GM18498 (cell line): ENCODE results near the gene GUCA1A.

ENCODE experiments used
- ATAC-seq: cut with Tn5 transposase; IDR thresholded peaks from one replicate; pipeline ENCODE4 v1.9.1; 2021; ENCODE audit warnings: mild to moderate bottlenecking, moderate library complexity; ENCODE audit not compliant: unreplicated experiment

GUCA1A gene

GRCh38 chr6:42173101-42173500, at the start of gene GUCA1A:
GUCA1A (plus strand) TSS chr6:42173364; CDS start chr6:42173614, 250 bp downstream.
- ATAC-seq: no peak

- no peak for ATAC-seq
These were observed 49.6 kb upstream of the GUCA1A start for GRCh38 chr6:42123379-42124103.

- ATAC-seq: no peak
These were observed 48.8 kb upstream of the GUCA1A start for GRCh38 chr6:42124223-42124836.

- ATAC-seq: no peak
These were observed 47.9 kb upstream of the GUCA1A start for GRCh38 chr6:42125231-42125630.

- ATAC-seq: no peak
These were observed 47.5 kb upstream of the GUCA1A start for GRCh38 chr6:42125663-42126062.

- no peak for ATAC-seq
These were observed 44.5 kb upstream of the GUCA1A start for GRCh38 chr6:42128460-42129359.

GRCh38 chr6:42129360-42129676, 43.8 kb upstream of the GUCA1A start:
- ATAC-seq: no peak

GRCh38 chr6:42131531-42131930, 41.6 kb upstream of the GUCA1A start:
- no peak for ATAC-seq

GRCh38 chr6:42133926-42134325, 39.2 kb upstream of the GUCA1A start:
- ATAC-seq: no peak

GRCh38 chr6:42135161-42135560, 38.0 kb upstream of the GUCA1A start:
- ATAC-seq: no peak

- no peak for ATAC-seq
These were observed 37.4 kb upstream of the GUCA1A start for GRCh38 chr6:42135722-42136121.

- ATAC-seq: no peak
These were observed 36.5 kb upstream of the GUCA1A start for GRCh38 chr6:42136508-42137193.

- ATAC-seq: no peak
These were observed 35.9 kb upstream of the GUCA1A start for GRCh38 chr6:42137194-42137753.

GRCh38 chr6:42138190-42138589, 35.0 kb upstream of the GUCA1A start:
- ATAC-seq: no peak

- ATAC-seq: no peak
These were observed 34.2 kb upstream of the GUCA1A start for GRCh38 chr6:42138630-42139619.

- ATAC-seq: no peak
These were observed 33.1 kb upstream of the GUCA1A start for GRCh38 chr6:42140032-42140431.

GRCh38 chr6:42140756-42141602, 32.2 kb upstream of the GUCA1A start:
- no peak for ATAC-seq

GRCh38 chr6:42141603-42142117, 31.5 kb upstream of the GUCA1A start:
- ATAC-seq: no peak
